Measurements from ENCODE around the gene ORM2. TPM values are rescaled to one million over a fixed set of nuclear protein-coding genes. Genes with fewer than 3 reads are reported as not detected.

ORM2 gene
- total and polyA plus RNA-seq, 2 of the 13 experiments (the other 11 are each of a cell fraction or from before 2014, with no cell fraction given), result 565 to 824 TPM

DNA sequence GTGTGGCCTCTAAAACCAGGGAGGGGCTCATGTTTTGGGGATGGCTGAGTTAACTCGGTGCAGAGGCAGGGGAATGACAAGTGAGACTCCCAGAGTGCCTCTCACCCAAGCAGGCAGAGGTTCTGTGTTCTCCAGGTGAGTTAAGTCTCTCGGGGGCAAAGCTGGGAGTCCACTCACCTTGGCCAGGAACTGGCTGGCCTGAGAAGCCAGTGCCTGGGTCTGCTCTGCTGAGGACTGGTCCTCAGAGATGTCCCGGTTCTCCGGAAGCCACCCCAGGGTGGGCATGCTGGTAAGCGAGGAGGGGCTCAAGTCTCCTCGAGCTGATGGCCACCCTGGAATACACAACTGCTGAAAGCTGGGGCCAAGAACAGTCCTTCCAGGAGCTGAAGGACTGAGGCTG, 37.7 kb downstream of the ORM2 start (continued):
- TF ChIP-seq ZBTB25 (CRISPR knock-in tag; IDR thresholded peaks at IDR 0.05) (no peak), ZNF720 (CRISPR knock-in tag; IDR thresholded peaks at IDR 0.05) (no peak)

GRCh38 chr9:114367772-114368569, 38.3 kb downstream of the ORM2 start:
- intact Hi-C loops (cut with micrococcal nuclease; ENCODE audit: unreplicated experiment) (no loop called here), in situ Hi-C loops (cut with HindIII; ENCODE audit: extremely low pct_ligation_motif_present, low pct_unique_long_range_greater_than_20kb) (no loop called here)
- H4K20me1 ChIP-seq (ENCODE audit: insufficient read depth, low read length), result no peaks in the 10 kb centered on the region
- no peak overlapping the region for H3K4me2 ChIP-seq (ENCODE audit: low read depth, low read length)
- peaks cover 0 to 13% of the 10 kb centered on the region in 2 experiments; a peak in 2 of 5 replicates for H3K36me3 ChIP-seq (replicated peaks in 1 of 2; ENCODE audit: control insufficient read depth in 1 of 2, insufficient read depth in 2 of 2, low read length in 2 of 2)
- H3K9ac ChIP-seq (ENCODE audit: insufficient read depth, low read depth, low read length), result no peak overlapping the region
- no peaks in the 10 kb centered on the region for H3K27me3 ChIP-seq (ENCODE audit: control insufficient read depth in 1 of 2, insufficient read depth in 2 of 2, low read length in 2 of 2)
- DNase-seq (ENCODE audit: low spot score) (no peak), ATAC-seq (no peak), FAIRE-seq (no peak)
- H3K4me3 ChIP-seq (replicated peaks in 1 of 3; ENCODE audit: insufficient read depth in 1 of 3, low read depth in 2 of 3, low read length in 3 of 3), result no peak overlapping the region
- WGBS (ENCODE audit: low lambda C conversion rate), result 95% methylated on average over 5 of the region's 14 CpGs
- no peak overlapping the region for H3K27ac ChIP-seq (ENCODE audit: extremely low read length, insufficient read depth, low read length)
- H2AFZ ChIP-seq (ENCODE audit: low read length), result no peak overlapping the region
- POLR2A ChIA-PET, result no interaction called here
- no TSS peak for BruUV-seq (replicated peaks)
- H3K9me3 ChIP-seq (ENCODE audit: low read length), result no peaks in the 10 kb centered on the region
- peaks cover 14% of the 10 kb centered on the region for H3K4me1 ChIP-seq (ENCODE audit: insufficient read depth, low read length)
- no peaks in the 10 kb centered on the region for H3K79me2 ChIP-seq (ENCODE audit: insufficient read depth, low read length)
- TF ChIP-seq FOXO1 (CRISPR knock-in tag; IDR thresholded peaks at IDR 0.05) (no peak), ZNF549 (CRISPR knock-in tag; IDR thresholded peaks at IDR 0.05) (no peak), TBX2 (CRISPR knock-in tag; IDR thresholded peaks at IDR 0.05; ENCODE audit: borderline replicate concordance) (no peak), ZNF101 (CRISPR knock-in tag; IDR thresholded peaks at IDR 0.05; ENCODE audit: borderline replicate concordance, low read depth) (no peak), FLYWCH1 (CRISPR knock-in tag; IDR thresholded peaks at IDR 0.05) (no peak), GABPB1 (CRISPR knock-in tag; IDR thresholded peaks at IDR 0.05) (no peak), DPF2 (CRISPR knock-in tag; IDR thresholded peaks at IDR 0.05; ENCODE audit: borderline replicate concordance, low read depth) (no peak), MXI1 (IDR thresholded peaks at IDR 0.05; ENCODE audit: borderline replicate concordance, low read depth, low read length) (no peak), MTF2 (CRISPR knock-in tag; IDR thresholded peaks at IDR 0.05; ENCODE audit: borderline replicate concordance) (no peak), ZNF777 (CRISPR knock-in tag; IDR thresholded peaks at IDR 0.05) (no peak), SMC3 (IDR thresholded peaks at IDR 0.05; ENCODE audit: low read length) (no peak), KDM2A (CRISPR knock-in tag; IDR thresholded peaks at IDR 0.05; ENCODE audit: borderline replicate concordance, low read depth) (no peak)
- TF ChIP-seq, protein P1, sequence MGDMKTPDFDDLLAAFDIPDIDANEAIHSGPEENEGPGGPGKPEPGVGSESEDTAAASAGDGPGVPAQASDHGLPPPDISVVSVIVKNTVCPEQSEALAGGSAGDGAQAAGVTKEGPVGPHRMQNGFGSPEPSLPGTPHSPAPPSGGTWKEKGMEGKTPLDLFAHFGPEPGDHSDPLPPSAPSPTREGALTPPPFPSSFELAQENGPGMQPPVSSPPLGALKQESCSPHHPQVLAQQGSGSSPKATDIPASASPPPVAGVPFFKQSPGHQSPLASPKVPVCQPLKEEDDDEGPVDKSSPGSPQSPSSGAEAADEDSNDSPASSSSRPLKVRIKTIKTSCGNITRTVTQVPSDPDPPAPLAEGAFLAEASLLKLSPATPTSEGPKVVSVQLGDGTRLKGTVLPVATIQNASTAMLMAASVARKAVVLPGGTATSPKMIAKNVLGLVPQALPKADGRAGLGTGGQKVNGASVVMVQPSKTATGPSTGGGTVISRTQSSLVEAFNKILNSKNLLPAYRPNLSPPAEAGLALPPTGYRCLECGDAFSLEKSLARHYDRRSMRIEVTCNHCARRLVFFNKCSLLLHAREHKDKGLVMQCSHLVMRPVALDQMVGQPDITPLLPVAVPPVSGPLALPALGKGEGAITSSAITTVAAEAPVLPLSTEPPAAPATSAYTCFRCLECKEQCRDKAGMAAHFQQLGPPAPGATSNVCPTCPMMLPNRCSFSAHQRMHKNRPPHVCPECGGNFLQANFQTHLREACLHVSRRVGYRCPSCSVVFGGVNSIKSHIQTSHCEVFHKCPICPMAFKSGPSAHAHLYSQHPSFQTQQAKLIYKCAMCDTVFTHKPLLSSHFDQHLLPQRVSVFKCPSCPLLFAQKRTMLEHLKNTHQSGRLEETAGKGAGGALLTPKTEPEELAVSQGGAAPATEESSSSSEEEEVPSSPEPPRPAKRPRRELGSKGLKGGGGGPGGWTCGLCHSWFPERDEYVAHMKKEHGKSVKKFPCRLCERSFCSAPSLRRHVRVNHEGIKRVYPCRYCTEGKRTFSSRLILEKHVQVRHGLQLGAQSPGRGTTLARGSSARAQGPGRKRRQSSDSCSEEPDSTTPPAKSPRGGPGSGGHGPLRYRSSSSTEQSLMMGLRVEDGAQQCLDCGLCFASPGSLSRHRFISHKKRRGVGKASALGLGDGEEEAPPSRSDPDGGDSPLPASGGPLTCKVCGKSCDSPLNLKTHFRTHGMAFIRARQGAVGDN (CRISPR knock-in tag; IDR thresholded peaks at IDR 0.05), result no peak
- CTCF ChIA-PET (ENCODE audit: low intra/inter-chr PET ratio, low total read pairs), result no interaction called here

All from HepG2 (cell line).